ENCODE data around the gene KIAA0232.

KIAA0232 gene

GRCh38 chr4:6764976-6765620, 17.4 kb upstream of the KIAA0232 start:
- POLR2A ChIA-PET: no interaction called here
- CTCF ChIA-PET: no interaction called here
- DNase-seq (ENCODE audit: extremely low spot score): no peak
- TF ChIP-seq CTCF (IDR thresholded peaks at IDR 0.05; ENCODE audit: control extremely low read depth, extremely low read depth, low read depth, missing control alignments): no peak

- DNase-seq (ENCODE audit: extremely low spot score): no peak
- ChIA-PET CTCF (no interaction called here), POLR2A (no interaction called here)
- TF ChIP-seq CTCF (IDR thresholded peaks at IDR 0.05; ENCODE audit: control extremely low read depth, extremely low read depth, low read depth, missing control alignments): no peak
Observed at GRCh38 chr4:6765703-6766102, 16.8 kb upstream of the KIAA0232 start.

GRCh38 chr4:6767386-6767747, 15.2 kb upstream of the KIAA0232 start:
- ChIA-PET POLR2A (interaction anchor here (0.5 kb wide), 1 partner anchor 1169 kb away, joined by 4 read pairs; no protein-coding TSS in a partner anchor), CTCF (interaction anchor here (1.0 to 2.4 kb wide), 3 partner anchors 47 to 106 kb away, joined by 3 to 15 read pairs (median 3); no protein-coding TSS in a partner anchor)
- TF ChIP-seq CTCF (IDR thresholded peaks at IDR 0.05; ENCODE audit: control extremely low read depth, extremely low read depth, low read depth, missing control alignments): no peak
- no peak for DNase-seq (ENCODE audit: extremely low spot score)

GRCh38 chr4:6767748-6768538, 14.6 kb upstream of the KIAA0232 start:
- ChIA-PET POLR2A (interaction anchor here (0.5 kb wide), 1 partner anchor 1168 kb away, joined by 4 read pairs; no protein-coding TSS in a partner anchor), CTCF (interaction anchor here (0.9 to 2.4 kb wide), 6 partner anchors 9 to 106 kb away, joined by 3 to 15 read pairs (median 3); no protein-coding TSS in a partner anchor)
- no peak for DNase-seq (ENCODE audit: extremely low spot score)
- TF ChIP-seq CTCF (IDR thresholded peaks at IDR 0.05; ENCODE audit: control extremely low read depth, extremely low read depth, low read depth, missing control alignments): no peak

GRCh38 chr4:6768539-6768905, 14.0 kb upstream of the KIAA0232 start:
- ChIA-PET CTCF (interaction anchor here (0.9 to 2.4 kb wide), 5 partner anchors 8 to 105 kb away, joined by 3 to 15 read pairs (median 3); no protein-coding TSS in a partner anchor), POLR2A (no interaction called here)
- no peak for DNase-seq (ENCODE audit: extremely low spot score)

More at GRCh38 chr4:6768539-6768905, 14.0 kb upstream of the KIAA0232 start:
- TF ChIP-seq CTCF (IDR thresholded peaks at IDR 0.05; ENCODE audit: control extremely low read depth, extremely low read depth, low read depth, missing control alignments): no peak

Measured in GM10248 (cell line).